Endothelial cell (in vitro differentiated cells): Measurements from ENCODE around the gene HSF2BP. TPM values are rescaled to one million over a fixed set of nuclear protein-coding genes. Genes with fewer than 3 reads are reported as not detected.

ENCODE experiments used
- DNase-seq: peaks from one replicate; pipeline ENCODE4 v3.0.0; 2021; ENCODE audit warnings: low spot score
- H3K27ac Mint-ChIP-seq: one replicate; pipeline ENCODE4 v1.8.0; 2021; ENCODE audit warnings: mixed read lengths, inconsistent platforms; ENCODE audit not compliant: unreplicated experiment
- H3K27me3 Mint-ChIP-seq: one replicate; pipeline ENCODE4 v1.8.0; 2021; ENCODE audit warnings: mild to moderate bottlenecking, moderate library complexity, mixed read lengths, inconsistent platforms; ENCODE audit not compliant: unreplicated experiment
- H3K36me3 Mint-ChIP-seq: one replicate; pipeline ENCODE4 v1.8.0; 2021; ENCODE audit warnings: mild to moderate bottlenecking, low read depth, mixed read lengths, inconsistent platforms; ENCODE audit not compliant: unreplicated experiment
- H3K4me1 Mint-ChIP-seq: one replicate; pipeline ENCODE4 v1.8.0; 2021; ENCODE audit warnings: mild to moderate bottlenecking, mixed read lengths, inconsistent platforms; ENCODE audit not compliant: unreplicated experiment
- H3K4me3 Mint-ChIP-seq: one replicate; pipeline ENCODE4 v1.8.0; 2021; ENCODE audit warnings: mild to moderate bottlenecking, mixed read lengths, inconsistent platforms; ENCODE audit not compliant: unreplicated experiment
- H3K9me3 Mint-ChIP-seq: one replicate; pipeline ENCODE4 v1.8.0; 2021; ENCODE audit warnings: mixed read lengths, inconsistent platforms; ENCODE audit not compliant: unreplicated experiment
- CTCF ChIP-seq: fragments of 200-600 bp; sonication (generic); IDR thresholded peaks from one replicate; pipeline ENCODE4 v1.5.0; 2021; ENCODE audit warnings: antibody characterized with exemption; ENCODE audit not compliant: unreplicated experiment
- total RNA-seq: library from RNA; stranded (reverse); fragmentation: NEBNext Ultra II Directional; extraction: Animal tissue kit (Norgen Biotek cat#: 25700); gene quantifications from one replicate; pipeline ENCODE4 v1.2.1, GENCODE V29; 2021; ENCODE audit not compliant: unreplicated experiment

HSF2BP gene
- total RNA-seq, 1 donor from 2014 or later: 2.3 TPM

- TF ChIP-seq CTCF: no peak
- Mint-ChIP-seq H3K36me3 (peaks cover 22% of the 10 kb centered on the region), H3K9me3 (no peaks in the 10 kb centered on the region), H3K27ac (no peak overlapping the region), H3K27me3 (peaks cover 1% of the 10 kb centered on the region), H3K4me3 (no peak overlapping the region), H3K4me1 (no peaks in the 10 kb centered on the region)
- no peak for DNase-seq
Measured at GRCh38 chr21:43696214-43696613, 36.9 kb upstream of the HSF2BP start.

- peak overlapping the region; percentile 9 for H3K4me3 Mint-ChIP-seq
- H3K36me3 Mint-ChIP-seq: peaks cover 30% of the 10 kb centered on the region
- peak overlapping the region; percentile 21 for H3K27ac Mint-ChIP-seq
Measured at GRCh38 chr21:43694437-43695079, 35.3 kb upstream of the HSF2BP start.

GRCh38 chr21:43693981-43694380, 34.7 kb upstream of the HSF2BP start:
- H3K9me3 Mint-ChIP-seq: no peaks in the 10 kb centered on the region
- no peak overlapping the region for H3K4me3 Mint-ChIP-seq
- H3K27ac Mint-ChIP-seq: no peak overlapping the region
- no peak for DNase-seq
- H3K27me3 Mint-ChIP-seq: peaks cover 1% of the 10 kb centered on the region
- peaks cover 30% of the 10 kb centered on the region for H3K36me3 Mint-ChIP-seq
- peaks cover 4% of the 10 kb centered on the region for H3K4me1 Mint-ChIP-seq
- TF ChIP-seq CTCF: no peak

More at GRCh38 chr21:43694437-43695079, 35.3 kb upstream of the HSF2BP start:
- Mint-ChIP-seq H3K4me1 (peaks cover 4% of the 10 kb centered on the region), H3K9me3 (no peaks in the 10 kb centered on the region), H3K27me3 (peaks cover 1% of the 10 kb centered on the region)
- no peak for DNase-seq
- no peak for TF ChIP-seq CTCF

- Mint-ChIP-seq H3K27me3 (peaks cover 1% of the 10 kb centered on the region), H3K9me3 (no peaks in the 10 kb centered on the region)
Measured at GRCh38 chr21:43692949-43693348, 33.7 kb upstream of the HSF2BP start.

More at GRCh38 chr21:43692949-43693348, 33.7 kb upstream of the HSF2BP start:
- TF ChIP-seq CTCF: no peak
- DNase-seq: no peak
- H3K4me1 Mint-ChIP-seq: peaks cover 4% of the 10 kb centered on the region
- no peak overlapping the region for H3K4me3 Mint-ChIP-seq
- H3K27ac Mint-ChIP-seq: no peak overlapping the region
- H3K36me3 Mint-ChIP-seq: peaks cover 30% of the 10 kb centered on the region
